Measurements from ENCODE around the gene ZXDA. TPM values are rescaled to one million over a fixed set of nuclear protein-coding genes. Genes with fewer than 3 reads are reported as not detected.

The ZXDA gene, protein sequence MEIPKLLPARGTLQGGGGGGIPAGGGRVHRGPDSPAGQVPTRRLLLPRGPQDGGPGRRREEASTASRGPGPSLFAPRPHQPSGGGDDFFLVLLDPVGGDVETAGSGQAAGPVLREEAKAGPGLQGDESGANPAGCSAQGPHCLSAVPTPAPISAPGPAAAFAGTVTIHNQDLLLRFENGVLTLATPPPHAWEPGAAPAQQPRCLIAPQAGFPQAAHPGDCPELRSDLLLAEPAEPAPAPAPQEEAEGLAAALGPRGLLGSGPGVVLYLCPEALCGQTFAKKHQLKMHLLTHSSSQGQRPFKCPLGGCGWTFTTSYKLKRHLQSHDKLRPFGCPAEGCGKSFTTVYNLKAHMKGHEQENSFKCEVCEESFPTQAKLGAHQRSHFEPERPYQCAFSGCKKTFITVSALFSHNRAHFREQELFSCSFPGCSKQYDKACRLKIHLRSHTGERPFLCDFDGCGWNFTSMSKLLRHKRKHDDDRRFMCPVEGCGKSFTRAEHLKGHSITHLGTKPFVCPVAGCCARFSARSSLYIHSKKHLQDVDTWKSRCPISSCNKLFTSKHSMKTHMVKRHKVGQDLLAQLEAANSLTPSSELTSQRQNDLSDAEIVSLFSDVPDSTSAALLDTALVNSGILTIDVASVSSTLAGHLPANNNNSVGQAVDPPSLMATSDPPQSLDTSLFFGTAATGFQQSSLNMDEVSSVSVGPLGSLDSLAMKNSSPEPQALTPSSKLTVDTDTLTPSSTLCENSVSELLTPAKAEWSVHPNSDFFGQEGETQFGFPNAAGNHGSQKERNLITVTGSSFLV
- 1.8 and 5.7 TPM in 2 replicates for total RNA-seq

GRCh38 chrX:57910287-57910912, at the start of gene ZXDA:
Gene ZXDA (minus strand): TSS chrX:57910458. CDS start chrX:57910420, 38 bp downstream.

Other genes starting within 250 kb of the ZXDA start
- gene NLRP2B, start 230.2 kb downstream of the ZXDA start, total RNA-seq: not detected in 2 replicates